Mucosa of gallbladder (tissue), 1 donor: ENCODE results near the gene SLCO4A1. TPM values are rescaled to one million over a fixed set of nuclear protein-coding genes. Genes with fewer than 3 reads are reported as not detected.

Source experiments
- DNase-seq: peaks from one replicate; pipeline ENCODE4 v3.0.0-alpha.2; 2020; ENCODE audit warnings: low spot score
- total RNA-seq: library from RNA; stranded (reverse); gene quantifications from one replicate; pipeline ENCODE4 v1.2.1, GENCODE V29; 2021
- donor health status: DM: no; HTN: no; CAD: no.

SLCO4A1 gene
- total RNA-seq, 1 donor from 2014 or later: 5.9 TPM

DNA sequence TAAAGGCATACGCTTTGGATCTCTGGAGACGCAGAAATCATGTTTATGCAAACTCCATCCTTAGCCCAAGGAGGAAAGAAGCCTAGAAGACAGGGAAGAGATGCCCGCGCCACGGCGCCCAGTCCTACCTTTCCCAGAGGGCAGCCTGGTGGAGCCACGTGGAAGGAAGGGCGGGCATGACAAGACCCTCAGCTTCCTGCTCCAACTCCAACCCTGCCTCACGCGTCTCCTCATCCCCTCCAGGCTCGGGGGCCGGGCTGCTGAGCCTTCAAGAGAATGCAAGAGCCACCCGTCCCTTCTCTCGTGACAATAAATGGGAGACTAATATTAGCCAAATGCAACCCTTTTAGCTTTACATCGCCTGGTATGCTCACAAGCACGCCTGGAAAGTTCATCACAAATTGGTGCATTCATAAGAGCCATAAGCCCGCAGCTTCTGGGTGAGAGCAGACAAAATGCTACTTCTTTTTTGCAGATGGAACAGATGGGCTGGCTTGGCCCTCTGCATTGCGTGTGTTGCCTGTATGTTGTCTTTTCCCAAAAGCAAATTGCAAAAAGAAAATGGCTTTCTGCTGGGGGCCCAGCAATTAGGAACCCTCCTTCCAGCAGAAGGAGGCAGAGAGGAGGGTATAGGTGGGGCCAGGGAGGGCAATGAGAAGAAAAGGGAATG, 58.1 kb downstream of the SLCO4A1 start:
- DNase-seq: no peak

GRCh38 chr20:62701161-62702012, 59.1 kb downstream of the SLCO4A1 start:
- no peak for DNase-seq

- no peak for DNase-seq
Observed at GRCh38 chr20:62702013-62702300, 59.7 kb downstream of the SLCO4A1 start.

GRCh38 chr20:62702895-62703852, 60.9 kb downstream of the SLCO4A1 start:
- DNase-seq: no peak

GRCh38 chr20:62703853-62704228, 61.5 kb downstream of the SLCO4A1 start:
- DNase-seq: no peak

DNA sequence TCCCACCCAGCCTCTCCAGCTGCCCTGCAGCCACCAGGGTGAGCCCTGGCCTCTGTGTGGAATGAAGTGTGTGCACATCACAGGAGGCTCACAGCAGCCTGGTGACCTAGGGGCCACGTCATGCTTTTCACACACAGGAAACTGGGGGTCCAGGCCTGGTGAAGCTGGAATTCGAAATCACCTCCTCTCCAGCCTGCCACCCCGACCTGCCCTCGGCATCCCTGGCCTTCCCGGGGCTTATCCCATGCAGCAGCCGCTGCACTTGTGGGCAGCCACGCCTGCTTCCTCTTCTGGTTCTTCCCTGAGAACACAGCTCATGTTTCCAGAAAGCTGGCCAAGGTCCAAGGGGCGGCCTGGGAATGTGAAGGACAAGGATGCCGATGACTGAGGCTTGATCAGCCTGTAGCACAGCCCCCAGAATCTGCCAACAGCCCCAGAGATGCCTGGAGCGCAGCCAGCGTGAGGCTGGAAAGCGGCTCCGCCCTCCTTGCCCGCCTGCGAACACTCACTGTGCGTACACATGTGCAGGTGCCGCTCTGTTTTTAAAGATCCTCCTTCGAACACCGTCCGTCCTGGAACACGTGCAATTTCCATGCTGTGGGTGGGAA, 62.1 kb downstream of the SLCO4A1 start:
- DNase-seq: peak; percentile 78

GRCh38 chr20:62705627-62706026, 63.3 kb downstream of the SLCO4A1 start:
- no peak for DNase-seq

DNA sequence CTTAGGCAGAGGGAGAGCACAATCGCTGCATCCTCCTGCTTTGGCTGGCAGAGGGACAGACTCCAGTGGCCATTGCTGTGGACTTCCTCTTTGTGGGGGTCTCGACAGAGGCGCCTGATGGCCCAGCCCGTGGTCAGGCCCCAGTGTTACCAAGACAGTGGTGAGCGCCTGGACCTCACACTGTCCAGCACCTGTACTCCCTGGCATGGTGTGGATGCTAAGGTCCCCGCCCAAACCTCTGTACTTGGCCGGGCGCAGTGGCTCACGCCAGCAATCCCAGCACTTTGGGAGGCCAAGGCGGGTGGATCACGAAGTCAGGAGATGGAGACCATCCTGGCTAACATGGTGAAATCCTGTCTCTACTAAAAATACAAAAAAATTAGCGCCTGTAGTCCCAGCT, 64.0 kb downstream of the SLCO4A1 start:
- no peak for DNase-seq

DNA sequence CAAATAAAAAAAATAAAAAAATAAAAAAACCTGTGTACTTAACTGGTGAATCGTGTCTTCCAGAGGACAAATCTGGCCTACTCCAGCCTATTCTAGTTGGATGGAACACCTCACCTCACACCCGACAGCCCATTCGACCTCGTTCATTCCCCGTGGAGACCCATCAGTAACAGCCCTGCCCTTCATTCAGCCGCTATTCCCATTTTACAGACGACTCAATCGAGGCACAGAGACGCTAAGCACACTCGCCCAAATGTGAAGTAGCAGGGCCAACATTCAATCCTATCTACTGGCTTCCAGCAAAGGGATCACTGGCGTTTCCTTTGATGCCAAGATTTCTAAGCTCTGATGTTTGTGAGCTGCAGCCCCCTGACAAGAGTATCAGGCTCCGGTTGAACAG, 64.6 kb downstream of the SLCO4A1 start:
- no peak for DNase-seq

- no peak for DNase-seq
Observed at GRCh38 chr20:62707276-62707920, 65.1 kb downstream of the SLCO4A1 start.

DNA sequence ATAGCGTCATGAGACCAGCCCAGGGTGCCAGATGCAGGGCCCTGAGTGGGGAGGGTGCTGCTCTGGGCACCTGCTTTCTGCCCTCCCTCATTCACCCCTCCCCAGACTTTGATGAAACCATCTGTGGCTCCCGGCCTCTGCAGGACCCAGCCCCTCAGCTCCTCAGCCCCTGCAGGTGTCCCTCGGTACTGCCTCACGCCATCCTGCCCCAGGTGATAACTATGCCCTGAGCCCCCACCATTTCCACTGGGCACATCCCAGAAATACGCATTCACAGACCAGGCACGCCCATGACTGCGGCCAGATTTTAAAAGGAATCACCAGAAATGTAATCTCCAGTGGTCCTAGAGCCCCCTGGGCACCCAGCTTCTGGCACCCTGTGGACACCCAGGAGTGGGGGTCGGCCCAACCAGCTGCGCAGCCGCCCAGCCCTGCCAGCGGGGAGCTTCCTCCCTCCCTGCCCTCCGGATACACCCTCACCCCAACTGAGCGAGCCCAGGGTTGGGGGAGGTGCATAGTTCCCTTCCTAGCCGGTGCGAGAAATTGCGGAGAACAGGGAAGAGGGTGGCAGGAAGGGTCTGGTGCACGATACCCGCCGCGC, 65.7 kb downstream of the SLCO4A1 start:
- no peak for DNase-seq

DNA sequence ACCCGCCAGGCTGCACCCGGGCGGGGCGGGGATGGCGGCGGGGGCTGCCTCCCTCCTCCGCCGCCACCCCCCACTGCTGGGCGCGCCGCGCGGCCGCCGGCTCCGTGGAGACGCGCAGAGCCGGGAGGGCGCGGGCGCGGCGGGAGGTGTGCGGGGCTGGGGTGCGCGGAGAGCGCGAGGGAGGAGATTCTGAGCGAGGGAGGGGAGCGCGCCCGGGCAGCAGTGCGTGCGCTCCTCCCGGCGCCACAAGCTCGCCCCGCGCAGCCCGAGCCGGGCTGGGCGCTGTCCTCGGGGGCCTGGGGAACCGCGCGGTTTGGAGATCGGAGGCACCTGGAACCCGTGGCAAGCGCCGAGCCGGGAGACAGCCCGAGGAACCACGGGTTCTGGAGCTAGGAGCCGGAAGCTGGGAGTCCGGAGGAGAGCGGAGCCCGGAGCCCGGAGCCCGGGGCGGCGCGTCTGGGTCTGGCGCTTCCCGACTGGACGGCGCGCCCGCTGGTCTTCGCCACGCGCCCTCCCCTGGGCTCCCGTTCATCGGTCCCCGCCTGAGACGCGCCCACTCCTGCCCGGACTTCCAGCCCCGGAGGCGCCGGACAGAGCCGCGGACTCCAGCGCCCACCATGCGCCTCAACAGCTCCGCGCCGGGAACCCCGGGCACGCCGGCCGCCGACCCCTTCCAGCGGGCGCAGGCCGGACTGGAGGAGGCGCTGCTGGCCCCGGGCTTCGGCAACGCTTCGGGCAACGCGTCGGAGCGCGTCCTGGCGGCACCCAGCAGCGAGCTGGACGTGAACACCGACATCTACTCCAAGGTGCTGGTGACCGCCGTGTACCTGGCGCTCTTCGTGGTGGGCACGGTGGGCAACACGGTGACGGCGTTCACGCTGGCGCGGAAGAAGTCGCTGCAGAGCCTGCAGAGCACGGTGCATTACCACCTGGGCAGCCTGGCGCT, 66.6 kb downstream of the SLCO4A1 start, which contains the start of gene NTSR1:
TSS of gene NTSR1 (plus strand) at position 246 of the 946 bp plus-strand sequence. CDS start at position 618, 372 bp downstream.
- DNase-seq: no peak

DNA sequence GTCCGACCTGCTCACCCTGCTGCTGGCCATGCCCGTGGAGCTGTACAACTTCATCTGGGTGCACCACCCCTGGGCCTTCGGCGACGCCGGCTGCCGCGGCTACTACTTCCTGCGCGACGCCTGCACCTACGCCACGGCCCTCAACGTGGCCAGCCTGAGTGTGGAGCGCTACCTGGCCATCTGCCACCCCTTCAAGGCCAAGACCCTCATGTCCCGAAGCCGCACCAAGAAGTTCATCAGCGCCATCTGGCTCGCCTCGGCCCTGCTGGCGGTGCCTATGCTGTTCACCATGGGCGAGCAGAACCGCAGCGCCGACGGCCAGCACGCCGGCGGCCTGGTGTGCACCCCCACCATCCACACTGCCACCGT, 67.2 kb downstream of the SLCO4A1 start:
- DNase-seq: no peak

GRCh38 chr20:62710221-62710885, 68.0 kb downstream of the SLCO4A1 start:
- DNase-seq: no peak

- DNase-seq: no peak
Observed at GRCh38 chr20:62710886-62711702, 68.8 kb downstream of the SLCO4A1 start.

GRCh38 chr20:62711703-62712101, 69.4 kb downstream of the SLCO4A1 start:
- DNase-seq: no peak

- no peak for DNase-seq
Observed at GRCh38 chr20:62712606-62713005, 70.3 kb downstream of the SLCO4A1 start.

DNA sequence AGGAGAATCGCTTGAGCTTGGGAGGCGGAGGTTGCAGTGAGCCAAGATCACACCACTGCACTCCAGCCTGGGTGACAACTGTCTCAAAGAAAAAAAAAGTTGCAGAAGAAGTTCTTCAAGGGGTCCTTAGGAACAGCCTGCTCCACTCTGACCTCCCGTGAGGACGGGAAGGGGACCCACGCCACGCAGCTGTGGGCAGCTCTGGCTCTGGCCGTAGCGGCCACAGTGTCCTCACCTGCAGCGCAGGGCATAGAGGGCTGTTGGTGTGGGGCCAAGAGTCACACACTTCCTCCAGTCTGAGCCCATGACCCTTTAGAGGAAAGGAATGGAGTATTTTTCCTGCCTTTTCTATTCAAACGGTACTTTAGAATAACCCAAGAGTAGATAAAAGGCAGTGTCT, 71.7 kb downstream of the SLCO4A1 start:
- no peak for DNase-seq
